Measurements from ENCODE around the gene ZNF541. TPM values are rescaled to one million over a fixed set of nuclear protein-coding genes. Genes with fewer than 3 reads are reported as not detected.

The ZNF541 gene
- total and polyA plus RNA-seq, 7 donors: 0.06 to 0.73 (median 0.25) TPM

- intact Hi-C loops (cut with DNase I): no loop called here
- H3K4me3 ChIP-seq: no peak overlapping the region
- WGBS, 3 donors: 43 to 53% (median 46%) methylated on average over 14 of the region's 14 CpGs
- no peak overlapping the region for H3K27ac ChIP-seq
- H3K27me3 ChIP-seq (ENCODE audit: insufficient read depth in 3 of 3, low read length in 2 of 3): peaks cover 0 to 10% (median 1%) of the 10 kb centered on the region in 3 donors
- ATAC-seq (no peak), DNase-seq (no peak)
- H3K4me1 ChIP-seq: no peaks in the 10 kb centered on the region
- no peaks in the 10 kb centered on the region for H3K9me3 ChIP-seq
- no peak for TF ChIP-seq CTCF (IDR thresholded peaks at IDR 0.05)
- no peaks in the 10 kb centered on the region for H3K36me3 ChIP-seq (ENCODE audit: insufficient read depth in 1 of 2, low read depth in 1 of 2)
Observed at GRCh38 chr19:47531640-47532387, 41.1 kb downstream of the ZNF541 start.

GRCh38 chr19:47529018-47529742 is 43.8 kb downstream of the ZNF541 start:
- Histone ChIP-seq H3K27me3 (ENCODE audit: insufficient read depth in 3 of 3, low read length in 2 of 3) (peaks cover 0 to 10% (median 1%) of the 10 kb centered on the region in 3 donors), H3K9me3 (no peaks in the 10 kb centered on the region), H3K4me3 (no peak overlapping the region), H3K27ac (no peak overlapping the region), H3K36me3 (ENCODE audit: insufficient read depth in 1 of 2, low read depth in 1 of 2) (no peaks in the 10 kb centered on the region), H3K4me1 (no peaks in the 10 kb centered on the region)
- TF ChIP-seq CTCF (IDR thresholded peaks at IDR 0.05): no peak
- DNase-seq (no peak), ATAC-seq (no peak)
- intact Hi-C loops (cut with DNase I): no loop called here
- WGBS, 3 donors: 72 to 77% (median 76%) methylated on average over 16 of the region's 16 CpGs

GRCh38 chr19:47526798-47527197 is 46.1 kb downstream of the ZNF541 start:
- Histone ChIP-seq H3K4me3 (no peak overlapping the region), H3K36me3 (ENCODE audit: insufficient read depth in 1 of 2, low read depth in 1 of 2) (no peaks in the 10 kb centered on the region), H3K4me1 (peaks cover 5% of the 10 kb centered on the region), H3K27me3 (ENCODE audit: insufficient read depth in 3 of 3, low read length in 2 of 3) (peaks cover 0 to 7% (median 3%) of the 10 kb centered on the region in 3 donors), H3K9me3 (no peaks in the 10 kb centered on the region), H3K27ac (no peak overlapping the region)
- WGBS, 3 donors: 79 to 80% (median 80%) methylated on average over 3 of the region's 3 CpGs
- no peak for TF ChIP-seq CTCF (IDR thresholded peaks at IDR 0.05)
- intact Hi-C loops (cut with DNase I): no loop called here
- ATAC-seq (no peak), DNase-seq (no peak)

- 38 to 43% (median 43%) methylated on average over 7 of the region's 7 CpGs for WGBS, 3 donors
- intact Hi-C loops (cut with DNase I): no loop called here
- DNase-seq (no peak), ATAC-seq (no peak)
- H3K4me3 ChIP-seq: no peak overlapping the region
- no peaks in the 10 kb centered on the region for H3K36me3 ChIP-seq (ENCODE audit: insufficient read depth in 1 of 2, low read depth in 1 of 2)
- no peaks in the 10 kb centered on the region for H3K9me3 ChIP-seq
- peaks cover 5% of the 10 kb centered on the region for H3K4me1 ChIP-seq
- peaks cover 0 to 5% (median 1%) of the 10 kb centered on the region in 3 donors for H3K27me3 ChIP-seq (ENCODE audit: insufficient read depth in 3 of 3, low read length in 2 of 3)
- TF ChIP-seq CTCF (IDR thresholded peaks at IDR 0.05): no peak
- H3K27ac ChIP-seq: no peak overlapping the region
Observed at GRCh38 chr19:47523473-47523872, 49.5 kb downstream of the ZNF541 start.

Other genes with a start within 250 kb of the ZNF541 start
- gene C5AR2, start 241.0 kb downstream of the ZNF541 start, total RNA-seq: under 1 TPM in 3 of 4 donors, not detected in 1; 0.27 to 0.43 (median 0.37) TPM
- gene C5AR2, start 241.0 kb downstream of the ZNF541 start, polyA plus RNA-seq: under 1 TPM in 2 of 3 donors, not detected in 1; 0.06 to 0.44 TPM
- 10 to 100 TPM in 1 of 4 donors, 1 to 10 TPM in 3; 7.5 to 14.8 (median 9.8) TPM for gene DHX34, start 223.8 kb downstream of the ZNF541 start, total RNA-seq
- 10 to 100 TPM; 10.0 to 30.6 (median 15.5) TPM for gene DHX34, start 223.8 kb downstream of the ZNF541 start, polyA plus RNA-seq
- 1 to 10 TPM; 1.3 to 2.1 (median 1.8) TPM for gene MEIS3, start 153.6 kb downstream of the ZNF541 start, total RNA-seq
- gene MEIS3, start 153.6 kb downstream of the ZNF541 start, polyA plus RNA-seq: 1 to 10 TPM in 2 of 3 donors, under 1 TPM in 1; 0.83 to 2.4 (median 1.4) TPM
- gene SLC8A2, start 101.3 kb downstream of the ZNF541 start, total RNA-seq: under 1 TPM; 0.13 to 0.54 (median 0.25) TPM
- gene SLC8A2, start 101.3 kb downstream of the ZNF541 start, polyA plus RNA-seq: under 1 TPM in 2 of 3 donors, not detected in 1; 0.12 to 0.18 TPM
- gene KPTN, start 88.9 kb downstream of the ZNF541 start, total RNA-seq: 10 to 100 TPM in 1 of 4 donors, 1 to 10 TPM in 3; 5.9 to 11.2 (median 8.1) TPM
- gene KPTN, start 88.9 kb downstream of the ZNF541 start, polyA plus RNA-seq: 10 to 100 TPM in 1 of 3 donors, 1 to 10 TPM in 2; 3.8 to 21.5 (median 9.7) TPM
- gene NAPA, start 58.1 kb downstream of the ZNF541 start, total RNA-seq: 100 to 1,000 TPM; 124 to 182 (median 159) TPM
- gene NAPA, start 58.1 kb downstream of the ZNF541 start, polyA plus RNA-seq: 100 to 1,000 TPM; 103 to 123 (median 109) TPM
- gene BICRA, start 36.0 kb upstream of the ZNF541 start, total RNA-seq: 10 to 100 TPM in 3 of 4 donors, 1 to 10 TPM in 1; 9.6 to 22.4 (median 13.7) TPM
- 1 to 10 TPM; 3.1 to 9.9 (median 4.9) TPM for gene BICRA, start 36.0 kb upstream of the ZNF541 start, polyA plus RNA-seq
- gene EHD2, start 140.3 kb upstream of the ZNF541 start, total RNA-seq: 10 to 100 TPM; 27.8 to 46.3 (median 31.7) TPM
- 10 to 100 TPM; 14.7 to 25.1 (median 19.5) TPM for gene EHD2, start 140.3 kb upstream of the ZNF541 start, polyA plus RNA-seq
- gene NOP53, start 172.4 kb upstream of the ZNF541 start, total RNA-seq: 100 to 1,000 TPM in 3 of 4 donors, 10 to 100 TPM in 1; 96.3 to 166 (median 127) TPM
- 100 to 1,000 TPM; 247 to 268 (median 257) TPM for gene NOP53, start 172.4 kb upstream of the ZNF541 start, polyA plus RNA-seq
- gene SELENOW, start 205.6 kb upstream of the ZNF541 start, total RNA-seq: 100 to 1,000 TPM; 677 to 969 (median 733) TPM
- 1,000 to 10,000 TPM in 2 of 3 donors, 100 to 1,000 TPM in 1; 434 to 1,620 (median 1,372) TPM for gene SELENOW, start 205.6 kb upstream of the ZNF541 start, polyA plus RNA-seq
- gene TPRX1, start 231.4 kb upstream of the ZNF541 start, total RNA-seq: not detected
- not detected for gene TPRX1, start 231.4 kb upstream of the ZNF541 start, polyA plus RNA-seq
- gene CRX, start 248.8 kb upstream of the ZNF541 start, total RNA-seq: not detected
- gene CRX, start 248.8 kb upstream of the ZNF541 start, polyA plus RNA-seq: under 1 TPM in 1 of 3 donors, not detected in 2; 0.01 TPM

Data from psoas muscle (tissue), 8 donors.